ENCODE measurements around the gene SNUPN. TPM values are rescaled to one million over a fixed set of nuclear protein-coding genes. Genes with fewer than 3 reads are reported as not detected.
A peak's percentile ranks its signal among the peaks of the same experiment; 100 is the strongest.

Gene SNUPN
- total and polyA plus RNA-seq, 2 of the 4 experiments (the other 2 are of a cell fraction): 23.8 to 24.1 TPM

- Histone ChIP-seq H2BK5ac (ENCODE audit: low read depth, low read length, poor library complexity, severe bottlenecking) (peak overlapping the region; percentile 95), H3K36me3 (ENCODE audit: control insufficient read depth, insufficient read depth, low read length) (peaks cover 23% of the 10 kb centered on the region), H3K9me1 (ENCODE audit: insufficient read depth, low read length) (peaks cover 38% of the 10 kb centered on the region), H2AK9ac (replicated peaks; ENCODE audit: low read depth, low read length, poor library complexity) (peak overlapping the region; percentile 85), H3K4ac (ENCODE audit: low read depth, low read length) (peak overlapping the region; percentile 98), H3K9me3 (ENCODE audit: control insufficient read depth, insufficient read depth, low read length) (no peaks in the 10 kb centered on the region), H4K8ac (ENCODE audit: low read depth in 2 of 2, low read length in 2 of 2) (no peak overlapping the region; a peak in 1 of 4 replicates), H3K18ac (ENCODE audit: low read depth, low read length) (no peak overlapping the region), H2BK120ac (ENCODE audit: low read depth, low read length) (no peak overlapping the region; the same call in 1 of the 2 replicates), H3K14ac (replicated peaks; ENCODE audit: low read depth, low read length) (0 out of 2 replicates have a peak overlapping the region, but pooled peaks have one; percentile 30), H3K4me1 (ENCODE audit: control insufficient read depth, insufficient read depth, low read length) (peaks cover 34% of the 10 kb centered on the region), H3K27ac (ENCODE audit: insufficient read depth, low read length) (no peak overlapping the region), H2BK20ac (ENCODE audit: low read depth, low read length) (no peak overlapping the region), H3K4me3 (ENCODE audit: insufficient read depth, low read depth, low read length) (no peak overlapping the region), H3K79me1 (ENCODE audit: low read depth in 1 of 2, low read length in 2 of 2) (peaks cover 21 to 89% of the 10 kb centered on the region in 2 experiments; a peak in 3 of 4 replicates), H3K56ac (ENCODE audit: extremely low read depth, insufficient read depth, low read length) (no peak overlapping the region), H2AK5ac (ENCODE audit: low read depth, low read length) (peak overlapping the region; percentile 61), H2AFZ (replicated peaks; ENCODE audit: low read length, poor library complexity) (no peak overlapping the region), H3K27me3 (ENCODE audit: control insufficient read depth, insufficient read depth, low read length) (no peaks in the 10 kb centered on the region), H3K9ac (ENCODE audit: low read depth, low read length) (no peak overlapping the region), H2BK15ac (ENCODE audit: low read depth, low read length) (no peak overlapping the region), H3K4me2 (ENCODE audit: low read depth, low read length) (no peak overlapping the region), H3K23ac (ENCODE audit: low read depth, low read length) (no peak overlapping the region), H4K20me1 (ENCODE audit: insufficient read depth, low read length) (peaks cover 14% of the 10 kb centered on the region; the same call in 1 of the 2 replicates), H4K91ac (ENCODE audit: insufficient read depth, low read depth, low read length) (peak overlapping the region; percentile 68; the same call in 1 of the 2 replicates), H4K5ac (ENCODE audit: low read depth, low read length) (no peak overlapping the region)
- no TSS peak for BruUV-seq (replicated peaks)
- in situ Hi-C loops (cut with MboI; ENCODE audit: low sequenced_read_pairs) (loop anchor here (10.0 kb wide), 1 partner anchor 62 kb away; a partner anchor contains a TSS), intact Hi-C loops (cut with micrococcal nuclease) (no loop called here), dilution Hi-C loops (cut with HindIII; ENCODE audit: low sequenced_read_pairs, unreplicated experiment) (no loop called here)
- no peak for DNase-seq
- ChIA-PET CTCF (no interaction called here), POLR2A (ENCODE audit: unreplicated experiment) (no interaction called here)
- no peak for TF ChIP-seq FOS (IDR thresholded peaks at IDR 0.05; ENCODE audit: low read depth, low read length)
- no peak for TF ChIP-seq CHD1 (IDR thresholded peaks at IDR 0.05; ENCODE audit: low read depth, low read length)
- no peak for TF ChIP-seq MXI1 (IDR thresholded peaks at IDR 0.05; ENCODE audit: borderline replicate concordance, low read depth, low read length)
- TF ChIP-seq BHLHE40 (IDR thresholded peaks at IDR 0.05; ENCODE audit: low read depth, low read length): no peak
- TF ChIP-seq NFE2L2 (IDR thresholded peaks at IDR 0.05; ENCODE audit: low read depth, low read length): no peak
- no peak for TF ChIP-seq RFX5 (IDR thresholded peaks at IDR 0.05; ENCODE audit: low read depth, low read length)
- TF ChIP-seq CEBPB (IDR thresholded peaks at IDR 0.05; ENCODE audit: low read depth, low read length): no peak
- no peak for TF ChIP-seq ELK1 (IDR thresholded peaks at IDR 0.05; ENCODE audit: borderline replicate concordance, low read depth, low read length)
- TF ChIP-seq USF2 (IDR thresholded peaks at IDR 0.05; ENCODE audit: low read depth, low read length): no peak
- no peak for TF ChIP-seq CTCF (conservative IDR thresholded peaks at IDR 0.05; ENCODE audit: low read depth, low read length)
- no peak for TF ChIP-seq RCOR1 (IDR thresholded peaks at IDR 0.05; ENCODE audit: insufficient replicate concordance, low read length)
- TF ChIP-seq MAFK (IDR thresholded peaks at IDR 0.05; ENCODE audit: low read depth, low read length): no peak
- no peak for TF ChIP-seq SMC3 (IDR thresholded peaks at IDR 0.05; ENCODE audit: low read depth, low read length)
- no peak for ATAC-seq (ENCODE audit: low read depth)
- WGBS, 2 experiments (ENCODE audit: extremely low coverage in 2 of 2, insufficient read length in 1 of 2): 100% methylated on average over 1 of the region's 9 CpGs; no CpG with 5 or more reads in 1 of the 2 experiments
Measured at GRCh38 chr15:75662823-75663519, 37.4 kb upstream of the SNUPN start.
